ENCODE results near the gene SLC27A5.

SLC27A5 gene

DNA sequence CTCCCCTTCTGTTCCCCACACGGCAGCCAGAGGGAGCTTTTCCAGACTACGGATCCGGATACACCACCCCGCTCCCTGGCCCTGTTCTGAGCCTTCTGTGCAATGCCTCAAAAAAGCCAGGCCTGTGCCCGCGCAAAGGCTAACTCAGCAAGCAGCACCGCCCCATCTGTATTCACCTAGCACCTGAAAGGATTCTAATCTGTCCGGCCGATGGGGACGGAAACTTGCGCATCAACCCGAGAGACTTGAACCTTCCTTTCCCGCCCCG lies 7.2 kb upstream of the SLC27A5 start:
- Histone ChIP-seq H2AFZ (peak overlapping the region; percentile 83), H3K4me2 (ENCODE audit: low read length) (peak overlapping the region; percentile 75), H3K27ac (peak overlapping the region; percentile 92), H3K4me1 (peaks cover 13% of the 10 kb centered on the region), H3K36me3 (ENCODE audit: control insufficient read depth, insufficient read depth, low read length) (no peaks in the 10 kb centered on the region), H3K27me3 (ENCODE audit: control insufficient read depth, insufficient read depth, low read length) (no peaks in the 10 kb centered on the region), H3K79me2 (peaks cover 36% of the 10 kb centered on the region), H3K9ac (peak overlapping the region; percentile 95), H3K4me3 (ENCODE audit: low read depth, low read length) (peak overlapping the region; percentile 91), H3K9me3 (ENCODE audit: control insufficient read depth, low read length) (no peaks in the 10 kb centered on the region)
- TF ChIP-seq, protein P1, sequence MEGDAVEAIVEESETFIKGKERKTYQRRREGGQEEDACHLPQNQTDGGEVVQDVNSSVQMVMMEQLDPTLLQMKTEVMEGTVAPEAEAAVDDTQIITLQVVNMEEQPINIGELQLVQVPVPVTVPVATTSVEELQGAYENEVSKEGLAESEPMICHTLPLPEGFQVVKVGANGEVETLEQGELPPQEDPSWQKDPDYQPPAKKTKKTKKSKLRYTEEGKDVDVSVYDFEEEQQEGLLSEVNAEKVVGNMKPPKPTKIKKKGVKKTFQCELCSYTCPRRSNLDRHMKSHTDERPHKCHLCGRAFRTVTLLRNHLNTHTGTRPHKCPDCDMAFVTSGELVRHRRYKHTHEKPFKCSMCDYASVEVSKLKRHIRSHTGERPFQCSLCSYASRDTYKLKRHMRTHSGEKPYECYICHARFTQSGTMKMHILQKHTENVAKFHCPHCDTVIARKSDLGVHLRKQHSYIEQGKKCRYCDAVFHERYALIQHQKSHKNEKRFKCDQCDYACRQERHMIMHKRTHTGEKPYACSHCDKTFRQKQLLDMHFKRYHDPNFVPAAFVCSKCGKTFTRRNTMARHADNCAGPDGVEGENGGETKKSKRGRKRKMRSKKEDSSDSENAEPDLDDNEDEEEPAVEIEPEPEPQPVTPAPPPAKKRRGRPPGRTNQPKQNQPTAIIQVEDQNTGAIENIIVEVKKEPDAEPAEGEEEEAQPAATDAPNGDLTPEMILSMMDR (IDR thresholded peaks at IDR 0.05): no peak

DNA sequence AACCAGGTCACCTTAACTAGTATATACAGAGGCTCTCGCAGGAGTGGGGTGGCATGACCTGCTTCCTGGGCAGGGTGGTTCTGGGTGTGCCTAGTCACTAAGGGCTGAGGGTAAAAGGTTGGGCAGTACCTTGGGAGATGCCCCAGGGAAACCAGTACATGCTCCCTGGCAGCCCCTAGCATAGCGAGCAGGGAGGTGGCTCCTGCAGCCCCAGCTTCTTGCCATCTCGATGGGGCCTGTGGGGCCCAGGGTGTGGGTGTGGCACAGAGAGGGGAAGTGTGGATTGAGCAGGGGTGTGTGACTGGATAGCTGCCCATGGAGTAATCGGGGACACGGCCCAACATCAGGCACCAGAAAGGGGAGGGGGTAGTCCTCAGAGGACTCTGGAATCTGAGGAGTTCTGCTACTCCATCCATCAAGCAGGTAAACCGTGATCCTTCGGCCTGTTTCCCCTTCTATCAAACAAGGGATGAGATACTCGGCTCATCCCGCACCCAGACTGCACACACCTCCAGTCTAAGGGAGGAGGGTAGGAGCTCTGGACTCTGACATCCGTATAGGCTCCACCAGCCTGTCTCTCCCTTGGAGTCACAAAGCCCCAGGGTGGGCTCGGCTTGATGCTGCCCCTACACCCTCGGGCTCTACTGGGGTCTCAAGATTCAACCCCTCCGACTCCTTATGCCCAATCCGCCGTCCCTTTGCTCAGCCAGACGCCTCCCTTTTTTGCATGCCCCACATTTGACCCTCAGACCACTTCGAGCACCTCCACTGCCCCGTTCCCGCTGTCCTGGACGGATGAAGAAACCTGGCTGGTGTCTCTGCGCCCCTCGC lies 6.7 kb upstream of the SLC27A5 start:
- no peaks in the 10 kb centered on the region for H3K27me3 ChIP-seq (ENCODE audit: control insufficient read depth, insufficient read depth, low read length)
- TF ChIP-seq, protein P1 (IDR thresholded peaks at IDR 0.05): peak; percentile 59
- peaks cover 36% of the 10 kb centered on the region for H3K79me2 ChIP-seq
- peaks cover 13% of the 10 kb centered on the region for H3K4me1 ChIP-seq
- peak overlapping the region; percentile 91 for H3K4me3 ChIP-seq (ENCODE audit: low read depth, low read length)
- H3K9ac ChIP-seq: peak overlapping the region; percentile 3
- peak overlapping the region; percentile 83 for H2AFZ ChIP-seq
- peak overlapping the region; percentile 92 for H3K27ac ChIP-seq
- H3K36me3 ChIP-seq (ENCODE audit: control insufficient read depth, insufficient read depth, low read length): no peaks in the 10 kb centered on the region
- peak overlapping the region; percentile 75 for H3K4me2 ChIP-seq (ENCODE audit: low read length)
- no peaks in the 10 kb centered on the region for H3K9me3 ChIP-seq (ENCODE audit: control insufficient read depth, low read length)

DNA sequence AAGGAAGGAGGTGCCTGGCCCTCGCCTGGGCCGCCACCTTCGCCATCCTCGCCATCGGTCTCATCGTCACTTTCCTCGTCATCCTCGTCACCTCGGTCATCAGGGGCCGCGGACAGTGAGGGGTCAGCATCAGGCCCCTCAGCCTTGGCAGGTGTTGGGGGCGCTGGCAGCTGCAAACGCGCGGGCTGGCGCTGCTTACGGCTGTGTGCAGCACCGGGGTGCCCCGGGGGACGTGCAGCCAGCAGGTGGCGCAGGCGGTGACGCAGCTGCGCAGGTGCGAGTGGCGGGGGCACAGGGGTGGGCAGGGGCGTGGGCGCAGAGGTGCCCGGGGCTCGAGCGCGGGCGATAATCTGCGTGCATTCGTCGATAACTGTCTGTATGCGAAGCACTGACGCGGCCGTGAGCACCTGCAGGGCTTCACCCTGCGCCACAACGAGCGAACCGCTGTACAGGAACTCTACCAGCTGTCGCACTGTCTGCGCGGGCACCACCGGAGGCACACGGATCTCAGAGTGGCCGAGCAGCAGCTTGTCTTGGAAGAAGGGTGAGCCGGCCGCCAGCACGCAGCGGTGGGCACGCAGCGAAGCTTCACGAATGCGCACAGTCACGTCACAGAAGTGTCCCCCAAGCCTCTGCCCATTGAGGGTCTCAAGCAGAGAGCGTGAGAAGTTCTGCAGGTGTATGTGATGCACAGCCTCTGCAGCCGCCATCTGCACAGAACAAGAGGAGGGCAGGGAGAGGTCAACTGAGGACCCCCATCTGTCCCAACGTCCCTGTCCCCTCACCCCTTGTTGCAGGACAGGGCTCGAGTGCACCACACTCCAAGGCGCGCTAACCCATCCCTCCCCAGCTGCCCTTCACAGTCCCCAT lies 5.4 kb upstream of the SLC27A5 start:
- Histone ChIP-seq H3K79me2 (peaks cover 36% of the 10 kb centered on the region), H3K4me3 (ENCODE audit: low read depth, low read length) (no peak overlapping the region), H3K27ac (no peak overlapping the region), H3K9me3 (ENCODE audit: control insufficient read depth, low read length) (no peaks in the 10 kb centered on the region), H2AFZ (no peak overlapping the region), H3K4me1 (peaks cover 13% of the 10 kb centered on the region), H3K27me3 (ENCODE audit: control insufficient read depth, insufficient read depth, low read length) (no peaks in the 10 kb centered on the region), H3K9ac (no peak overlapping the region), H3K36me3 (ENCODE audit: control insufficient read depth, insufficient read depth, low read length) (no peaks in the 10 kb centered on the region), H3K4me2 (ENCODE audit: low read length) (no peak overlapping the region)
- TF ChIP-seq, protein P1 (IDR thresholded peaks at IDR 0.05): no peak

DNA sequence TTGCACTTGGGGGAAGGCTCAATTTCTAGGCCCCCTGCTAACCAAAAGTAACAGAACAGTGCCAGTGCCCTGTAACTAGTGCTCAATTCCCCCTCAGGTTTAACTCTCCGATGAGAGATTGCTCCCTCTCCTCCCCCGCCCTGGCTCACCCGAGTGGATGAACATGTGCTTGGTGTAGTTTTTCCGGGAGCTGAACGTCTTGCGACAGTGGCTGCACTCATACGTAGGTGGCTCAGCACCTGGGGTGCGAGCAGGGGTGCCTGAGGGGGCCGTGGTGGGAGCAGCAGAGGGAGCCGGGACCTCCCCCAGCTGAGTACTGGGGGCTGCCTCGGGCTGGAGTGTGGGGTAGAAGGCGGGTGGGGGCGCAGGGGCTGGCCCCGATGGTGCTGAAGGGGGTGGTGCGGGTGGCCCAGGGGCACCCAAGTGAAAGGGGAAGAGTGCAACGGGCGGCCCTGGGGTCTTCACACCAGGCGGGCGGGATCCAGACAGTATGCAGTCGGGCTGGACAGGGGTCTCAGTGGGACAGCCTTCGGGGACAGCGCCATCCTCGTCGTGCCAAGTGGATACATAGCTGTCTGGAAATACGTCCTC lies 4.5 kb upstream of the SLC27A5 start:
- no peak overlapping the region for H3K4me3 ChIP-seq (ENCODE audit: low read depth, low read length)
- no peak overlapping the region for H3K27ac ChIP-seq
- H3K4me2 ChIP-seq (ENCODE audit: low read length): no peak overlapping the region
- H3K36me3 ChIP-seq (ENCODE audit: control insufficient read depth, insufficient read depth, low read length): no peaks in the 10 kb centered on the region
- no peaks in the 10 kb centered on the region for H3K27me3 ChIP-seq (ENCODE audit: control insufficient read depth, insufficient read depth, low read length)
- peaks cover 36% of the 10 kb centered on the region for H3K79me2 ChIP-seq
- H3K4me1 ChIP-seq: peaks cover 13% of the 10 kb centered on the region
- H3K9me3 ChIP-seq (ENCODE audit: control insufficient read depth, low read length): no peaks in the 10 kb centered on the region
- H2AFZ ChIP-seq: no peak overlapping the region
- TF ChIP-seq, protein P1 (IDR thresholded peaks at IDR 0.05): no peak
- H3K9ac ChIP-seq: no peak overlapping the region
